ENCODE measurements around the gene SLC38A9.

DNA sequence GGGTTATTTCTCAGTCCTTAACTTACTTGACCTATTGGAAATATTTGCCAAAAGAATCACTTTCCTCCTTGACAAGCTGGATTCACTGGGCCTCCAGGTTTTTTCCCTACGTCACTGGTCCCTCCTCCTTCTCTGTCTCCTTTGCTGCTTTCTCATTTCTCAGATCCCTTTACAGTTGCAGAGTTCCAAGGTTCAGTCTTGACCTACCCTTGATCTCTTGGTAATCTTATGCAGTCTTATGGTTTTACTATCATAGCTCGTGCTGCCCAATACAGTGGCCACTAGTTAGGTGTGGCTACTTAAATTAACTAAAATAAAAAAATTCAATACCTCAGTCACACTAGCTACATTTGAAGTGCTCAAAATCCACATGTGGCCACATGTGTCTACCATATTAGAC lies 11.4 kb downstream of the SLC38A9 start:
- no peak for TF ChIP-seq CTCF (IDR thresholded peaks at IDR 0.05)
- no peak for TF ChIP-seq AFF4 (CRISPR knock-in tag; IDR thresholded peaks at IDR 0.05; ENCODE audit: borderline replicate concordance)
- TF ChIP-seq USF2 (CRISPR knock-in tag; IDR thresholded peaks at IDR 0.05): no peak
- no peak for TF ChIP-seq ELF4 (CRISPR knock-in tag; IDR thresholded peaks at IDR 0.05; ENCODE audit: low read depth)
- TF ChIP-seq PRRX2 (CRISPR knock-in tag; IDR thresholded peaks at IDR 0.05): no peak
- no peak for TF ChIP-seq ATF1 (CRISPR knock-in tag; IDR thresholded peaks at IDR 0.05)
- TF ChIP-seq CREM (CRISPR knock-in tag; IDR thresholded peaks at IDR 0.05): no peak
- no peak for TF ChIP-seq MAX (CRISPR knock-in tag; IDR thresholded peaks at IDR 0.05)
- no peak for TF ChIP-seq STAT6 (CRISPR knock-in tag; conservative IDR thresholded peaks at IDR 0.05; ENCODE audit: low read depth)

Measured in WTC11 (cell line).